LHCN-M2 (cell line): ENCODE results near the gene ABHD17B. TPM values are rescaled to one million over a fixed set of nuclear protein-coding genes. Genes with fewer than 3 reads are reported as not detected.

Experiments used
- DNase-seq: peaks from one replicate; pipeline ENCODE4 v3.0.0-alpha.2; 2012; ENCODE audit warnings: low read depth
- total RNA-seq: library from RNA; depleted of rRNA; stranded (reverse); fragments of >200 nt; gene quantifications from 2 replicates; pipeline ENCODE4 v1.2.3, GENCODE V29; 2014; rRNA removed

The ABHD17B gene
- total RNA-seq, 1 experiment from 2014 or later, result 20.3 TPM

DNA sequence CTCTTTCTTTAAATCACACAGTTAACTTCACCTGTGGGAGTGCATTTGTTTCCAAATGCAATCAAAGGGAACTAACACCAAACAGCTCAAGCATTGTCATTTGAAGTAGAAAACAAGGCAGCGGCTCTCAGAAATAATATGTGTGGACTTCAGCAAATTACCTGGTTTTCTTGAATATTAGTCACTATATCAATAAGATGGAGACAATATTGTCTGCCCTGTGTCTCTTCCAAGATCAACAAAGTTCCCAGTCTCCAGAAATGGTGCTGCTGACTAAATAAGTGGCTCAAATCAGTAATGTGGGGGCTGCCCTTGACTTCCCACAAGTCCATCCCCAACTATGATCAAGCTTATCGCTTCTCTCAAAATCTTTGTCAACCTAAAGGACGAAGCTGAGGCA, 89.6 kb downstream of the ABHD17B start:
- DNase-seq, result no peak

DNA sequence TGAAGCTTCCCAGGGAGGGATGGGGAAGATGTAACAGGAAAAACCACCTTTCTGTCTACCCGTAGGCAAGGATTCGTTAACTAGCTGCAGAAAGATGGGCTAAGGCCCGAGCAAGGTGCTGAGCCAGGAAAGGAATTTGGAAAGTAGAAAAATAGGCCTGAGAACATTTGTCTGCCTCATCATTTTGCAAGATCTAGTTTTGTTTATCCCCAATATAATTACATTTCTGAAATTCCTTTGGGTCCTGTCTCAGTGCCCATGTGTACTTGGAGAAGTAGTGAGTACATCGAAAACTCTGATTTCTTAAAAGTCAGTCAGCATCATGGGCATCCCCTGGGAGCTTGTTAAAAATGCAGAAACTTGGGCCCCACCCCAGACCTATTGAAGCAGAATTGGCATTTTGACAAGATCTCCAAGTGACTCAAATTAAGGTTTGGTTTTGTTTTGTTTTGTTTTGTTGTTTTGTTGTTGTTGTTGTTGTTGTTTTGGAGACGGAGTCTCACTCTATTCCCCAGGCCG, 90.5 kb downstream of the ABHD17B start:
- DNase-seq, result no peak

DNA sequence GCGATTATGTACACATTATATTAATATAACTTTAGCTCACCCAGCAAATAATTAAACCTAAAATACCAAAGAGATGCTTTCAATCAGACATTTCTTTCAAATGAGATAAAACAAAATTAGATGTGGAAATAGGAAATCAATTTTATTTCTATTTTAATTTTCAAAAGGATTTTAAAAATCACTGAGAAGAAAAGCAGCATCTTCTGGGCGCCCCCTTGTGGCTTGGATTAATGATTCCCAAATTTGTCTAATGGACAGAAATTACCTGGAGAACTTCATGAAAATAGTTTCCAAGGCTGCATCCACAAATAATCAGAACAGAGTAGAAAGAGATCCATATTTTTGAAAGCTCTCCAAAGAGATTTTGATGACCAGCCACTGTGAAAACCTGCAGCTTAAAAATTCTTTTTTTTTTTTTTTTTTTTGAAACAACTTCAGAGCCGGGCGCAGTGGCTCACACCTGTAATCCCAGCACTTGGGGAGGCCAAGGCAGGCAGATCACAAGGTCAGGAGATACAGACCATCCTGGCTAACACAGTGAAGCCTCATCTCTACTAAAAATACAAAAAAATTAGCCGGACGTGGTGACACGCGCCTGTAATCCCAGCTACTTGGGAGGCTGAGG, 91.8 kb downstream of the ABHD17B start:
- peak; percentile 18 for DNase-seq

DNA sequence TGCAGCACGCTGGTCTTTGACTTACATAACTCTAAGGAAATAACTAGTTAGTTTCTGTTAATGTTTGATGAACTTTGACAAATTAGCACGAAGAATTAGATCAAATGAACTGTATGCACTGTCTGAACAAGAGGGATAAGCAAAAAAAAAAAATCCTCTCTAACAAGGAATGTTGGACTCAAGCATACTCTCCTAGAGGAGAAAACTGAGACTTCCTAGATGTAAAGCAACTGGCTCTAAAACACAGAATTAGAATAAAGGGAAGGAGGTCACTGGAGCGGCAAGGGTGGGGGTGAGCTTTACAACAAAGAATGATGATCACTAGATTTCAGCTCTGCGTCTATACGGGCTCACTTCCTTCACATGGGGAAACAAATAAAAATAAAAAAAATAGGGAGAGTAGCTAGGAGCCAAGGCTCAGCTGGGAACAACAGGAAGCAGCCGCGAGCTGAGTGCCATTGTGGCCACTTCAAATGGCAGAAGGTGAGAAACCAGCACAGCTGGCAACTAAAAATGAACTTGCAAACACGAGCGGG, 94.0 kb downstream of the ABHD17B start:
- DNase-seq, result peak; percentile 12

Other genes starting within 250 kb of the ABHD17B start
- 19.8 and 25.7 TPM in 2 replicates for gene CEMIP2, start 142.7 kb downstream of the ABHD17B start, total RNA-seq
- gene C9orf85, start 446 bp upstream of the ABHD17B start, total RNA-seq, result 18.7 and 19.0 TPM in 2 replicates
- not detected in 2 replicates for gene C9orf57, start 149.4 kb upstream of the ABHD17B start, total RNA-seq
- not detected in 2 replicates for gene GDA, start 238.2 kb upstream of the ABHD17B start, total RNA-seq